Stimulated activated CD8-positive, alpha-beta memory T cell treated with anti-CD3 and anti-CD28 coated beads, Interleukin-12 subunit alpha, Interleukin-12 subunit beta, amount 100 ng/mL, for 24 hours (primary cell): ENCODE measurements around the gene ARHGEF7.

Experiments used
- DNase-seq: peaks from one replicate; pipeline ENCODE4 v3.0.0-alpha.2; 2020; ENCODE audit errors: extremely low read depth

ARHGEF7 gene

GRCh38 chr13:111324736-111325135 is 209.6 kb downstream of the ARHGEF7 start:
- DNase-seq = no peak

GRCh38 chr13:111325146-111325890 is 210.2 kb downstream of the ARHGEF7 start:
- DNase-seq = no peak

GRCh38 chr13:111325941-111326620 is 211.0 kb downstream of the ARHGEF7 start:
- no peak for DNase-seq

- DNase-seq = no peak
Observed at GRCh38 chr13:111326621-111326965, 211.5 kb downstream of the ARHGEF7 start.

DNA sequence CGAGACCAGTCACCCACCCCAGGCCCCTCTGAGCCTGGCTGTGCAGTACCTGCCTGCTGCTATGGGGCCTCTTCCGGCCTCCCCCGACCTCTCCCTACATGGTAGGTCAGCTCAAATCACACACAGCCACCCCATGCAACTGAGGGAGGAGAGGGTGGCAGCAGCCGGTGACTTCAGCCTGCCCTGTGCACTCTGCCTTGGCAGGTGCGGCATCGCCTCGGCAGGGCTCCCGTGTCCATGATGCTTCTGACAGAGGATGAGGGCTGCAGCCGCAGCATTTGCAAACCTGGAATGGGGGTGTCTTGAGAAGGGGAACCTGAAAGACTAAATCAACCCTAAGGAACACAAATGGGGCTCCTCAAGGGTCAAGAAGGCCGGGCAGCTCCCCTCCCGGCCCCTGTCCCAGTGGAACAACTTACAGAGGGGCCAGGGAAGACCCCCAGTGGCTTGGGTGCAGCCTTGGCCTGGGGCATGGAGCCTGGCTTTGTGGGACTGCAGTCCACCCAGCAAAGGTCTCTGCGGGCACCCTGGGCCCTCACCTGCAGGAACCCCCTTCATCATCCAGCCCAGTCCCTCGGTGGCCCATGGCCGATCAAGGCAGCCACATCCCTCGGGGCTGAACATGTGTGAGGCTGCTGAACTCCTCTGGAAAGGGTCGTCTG is 212.0 kb downstream of the ARHGEF7 start:
- DNase-seq = no peak

GRCh38 chr13:111327730-111328573 is 212.8 kb downstream of the ARHGEF7 start:
- DNase-seq = no peak

DNA sequence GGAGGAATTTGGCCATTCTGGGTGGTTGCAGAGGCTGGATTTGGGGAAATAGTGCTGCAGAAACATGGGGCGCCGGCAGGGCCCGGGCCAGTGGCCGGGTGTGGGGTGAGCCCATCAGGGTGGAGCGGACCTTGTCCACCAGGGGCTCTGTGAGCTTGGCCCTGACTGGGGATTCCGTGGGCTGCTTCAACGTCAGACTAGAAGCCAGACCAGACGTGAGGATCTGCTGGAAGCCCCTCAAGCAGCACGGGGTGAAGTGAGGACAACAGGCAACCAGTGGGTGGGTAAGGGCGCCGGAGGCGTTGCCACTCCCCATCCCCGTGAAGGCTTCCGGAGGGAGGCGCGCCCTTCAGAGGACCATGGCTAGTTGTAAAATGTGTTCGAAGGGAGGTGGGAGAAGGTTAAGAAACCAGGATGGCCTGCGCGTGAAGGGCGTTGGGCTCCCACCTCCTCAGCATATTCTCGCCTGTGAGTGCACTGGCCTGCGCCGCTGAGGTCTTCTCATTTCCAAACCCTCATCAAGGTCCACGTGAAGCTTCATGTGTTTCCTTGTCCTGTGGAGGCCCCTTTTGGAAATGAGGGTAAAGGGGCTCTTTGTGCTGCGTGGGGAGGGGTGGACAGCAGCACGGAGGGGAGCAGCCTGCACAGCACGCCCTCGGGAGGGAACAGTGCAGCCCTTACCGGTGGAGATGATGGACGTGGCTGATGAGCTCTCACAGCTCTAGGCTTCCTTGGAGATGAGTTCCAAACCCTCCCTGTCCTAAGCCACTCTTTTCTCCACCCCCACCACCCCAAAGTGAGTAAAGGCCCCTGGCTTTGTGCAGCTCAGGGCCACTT is 213.7 kb downstream of the ARHGEF7 start:
- no peak for DNase-seq

GRCh38 chr13:111329641-111330040 is 214.5 kb downstream of the ARHGEF7 start:
- no peak for DNase-seq

GRCh38 chr13:111330066-111330610 is 215.0 kb downstream of the ARHGEF7 start:
- DNase-seq = no peak

DNA sequence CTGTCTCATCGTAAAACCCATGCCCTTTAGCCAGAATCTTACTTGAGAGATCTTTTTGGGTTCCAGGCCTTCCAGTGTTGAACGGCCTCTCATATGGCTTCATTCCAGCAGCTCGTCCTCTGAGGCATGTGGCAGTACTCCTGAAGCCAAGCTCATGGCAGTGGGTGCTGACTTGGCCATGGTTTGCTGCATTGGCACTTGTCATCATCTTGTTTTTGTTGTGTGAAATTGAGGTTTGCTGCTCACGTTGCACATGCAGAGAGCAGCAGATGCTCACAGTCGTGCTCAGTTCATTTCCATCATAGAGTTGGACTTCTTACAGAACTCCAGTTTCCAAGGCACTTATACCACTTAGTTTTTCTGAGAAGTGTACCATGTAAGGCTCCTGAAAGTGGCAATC is 220.2 kb downstream of the ARHGEF7 start:
- DNase-seq = no peak

GRCh38 chr13:111336666-111337065 is 221.6 kb downstream of the ARHGEF7 start:
- no peak for DNase-seq

- DNase-seq = no peak
Observed at GRCh38 chr13:111337206-111337605, 222.1 kb downstream of the ARHGEF7 start.

GRCh38 chr13:111337741-111338140 is 222.6 kb downstream of the ARHGEF7 start:
- DNase-seq = no peak

DNA sequence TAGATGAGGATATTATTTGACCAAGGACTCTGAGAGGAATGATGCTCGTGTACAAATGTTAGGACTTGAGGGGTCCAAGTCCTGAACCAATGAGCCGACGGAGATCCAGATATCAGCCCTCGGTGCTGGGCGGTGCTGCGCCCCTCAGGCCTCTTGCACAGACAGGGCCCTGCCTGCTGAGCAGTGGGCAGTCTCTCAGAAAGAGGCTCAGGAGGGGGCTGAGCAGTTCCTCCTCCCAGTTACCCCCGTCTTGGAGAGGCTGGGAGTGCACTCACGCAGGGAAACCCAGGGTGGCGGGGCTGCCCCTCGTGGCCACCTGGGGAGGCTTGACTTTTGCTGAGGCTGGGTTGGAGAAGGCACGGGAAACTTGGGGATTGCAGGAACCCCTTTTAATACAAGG is 223.7 kb downstream of the ARHGEF7 start:
- DNase-seq = no peak

GRCh38 chr13:111339366-111340143 is 224.4 kb downstream of the ARHGEF7 start:
- DNase-seq = no peak

DNA sequence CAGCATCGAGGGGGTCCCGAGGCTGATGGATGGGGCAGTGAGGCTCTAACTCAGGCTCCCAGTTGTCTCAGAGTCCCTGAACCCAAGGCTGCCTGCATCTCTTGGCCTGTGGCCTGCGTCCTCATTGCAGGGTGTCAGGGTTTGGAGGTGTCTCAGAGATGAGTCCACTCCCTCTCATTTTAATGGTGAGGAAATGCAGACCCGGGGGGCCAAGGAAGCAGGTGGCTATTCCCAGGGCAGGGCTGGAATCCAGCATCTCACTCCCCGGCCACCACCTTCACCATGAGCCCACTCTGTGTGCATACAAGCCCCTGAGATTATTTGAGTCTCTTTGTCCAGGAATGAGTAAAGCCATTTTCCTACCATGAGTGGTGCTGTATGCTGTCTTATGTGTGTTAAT is 226.8 kb downstream of the ARHGEF7 start:
- DNase-seq = no peak

- no peak for DNase-seq
Observed at GRCh38 chr13:111342721-111343120, 227.6 kb downstream of the ARHGEF7 start.

GRCh38 chr13:111343186-111343805 is 228.2 kb downstream of the ARHGEF7 start:
- no peak for DNase-seq

DNA sequence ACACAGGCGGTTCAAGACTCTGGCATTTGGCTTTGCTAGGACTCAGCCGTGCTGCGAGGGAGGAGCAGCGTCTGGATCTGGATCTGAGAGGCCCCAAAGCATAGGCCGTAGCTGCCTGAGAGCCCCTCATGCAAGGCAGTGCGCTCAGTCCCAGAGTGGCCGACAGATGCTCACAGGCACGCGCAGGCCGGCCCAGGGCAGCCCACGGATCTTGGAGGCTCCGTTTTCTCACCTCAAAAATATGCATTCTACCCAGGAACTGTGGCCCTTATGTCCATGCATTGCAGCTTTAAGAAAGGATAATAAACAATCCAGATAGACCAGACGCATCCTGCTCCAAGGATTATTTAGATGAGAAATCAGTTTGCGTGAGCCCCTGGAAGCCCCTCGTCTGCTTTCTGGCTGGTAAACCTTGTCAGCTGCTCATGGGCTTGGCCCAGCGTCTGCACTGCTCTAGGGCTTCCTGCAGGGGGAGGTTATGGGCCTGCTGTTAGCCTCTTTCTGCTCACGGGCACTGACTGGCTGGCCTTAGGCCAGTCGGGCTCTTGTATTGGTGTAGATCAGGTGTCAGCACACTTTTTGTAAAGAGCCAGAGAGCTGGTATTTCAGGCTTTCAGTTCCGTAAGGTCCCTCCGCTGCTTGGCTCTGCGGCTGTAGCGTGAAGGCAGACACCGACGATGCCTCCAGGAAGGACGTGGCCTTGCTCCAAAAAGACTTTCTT is 229.5 kb downstream of the ARHGEF7 start:
- no peak for DNase-seq
